ENCODE results near the gene AAMDC.
A peak's percentile ranks its signal among the peaks of the same experiment; 100 is the strongest.
"Not testable (repeated sequence)": the region's sequence is repeated elsewhere in the genome, so short reads cannot be mapped to it uniquely, and the experiment has no call there.

AAMDC gene

GRCh38 chr11:77821349-77821851, 456 bp downstream of the AAMDC start:
- no CpG with 5 or more reads among the region's 16 CpGs for WGBS (ENCODE audit: extremely low coverage, insufficient coverage, low lambda C conversion rate)
- no peak overlapping the region for H2AK5ac ChIP-seq (ENCODE audit: low read length)
- DNase-seq = no peak

GRCh38 chr11:77822126-77822525, 1.2 kb downstream of the AAMDC start:
- not testable (repeated sequence) for H2BK5ac ChIP-seq (ENCODE audit: low read length); H3K9ac ChIP-seq (ENCODE audit: low read length); H3K4me1 ChIP-seq (ENCODE audit: control insufficient read depth, low read depth, low read length); H2BK120ac ChIP-seq (ENCODE audit: low read depth, low read length); H3K23ac ChIP-seq (ENCODE audit: low read length); H3K4me2 ChIP-seq (ENCODE audit: low read length); H4K5ac ChIP-seq (ENCODE audit: low read length); H3K36me3 ChIP-seq (ENCODE audit: control insufficient read depth, insufficient read depth, low read length); H2AK5ac ChIP-seq (ENCODE audit: low read length); H4K8ac ChIP-seq (ENCODE audit: low read depth, low read length); H3K4ac ChIP-seq (ENCODE audit: low read depth, low read length); H2BK15ac ChIP-seq (replicated peaks; ENCODE audit: low read depth); H3K79me1 ChIP-seq (ENCODE audit: low read length); H3K27ac ChIP-seq (ENCODE audit: low read depth, low read length); H3K27me3 ChIP-seq (ENCODE audit: insufficient read depth, low read length, poor library complexity); H3K4me3 ChIP-seq (ENCODE audit: low read length); DNase-seq; H3K56ac ChIP-seq (ENCODE audit: low read length); H3K18ac ChIP-seq (ENCODE audit: low read length)
- peaks cover 21% of the 10 kb centered on the region for H3K79me2 ChIP-seq (ENCODE audit: control insufficient read depth, insufficient read depth, low read length)
- no CpG with 5 or more reads among the region's 13 CpGs for WGBS (ENCODE audit: extremely low coverage, insufficient coverage, low lambda C conversion rate)

More at GRCh38 chr11:77821349-77821851, 456 bp downstream of the AAMDC start:
- Histone ChIP-seq H3K36me3 (ENCODE audit: control insufficient read depth, insufficient read depth, low read length) (no peaks in the 10 kb centered on the region), H3K4me2 (ENCODE audit: low read length) (peak overlapping the region; percentile 53), H2BK120ac (ENCODE audit: low read depth, low read length) (no peak overlapping the region), H3K79me1 (ENCODE audit: low read length) (peaks cover 1% of the 10 kb centered on the region), H3K18ac (ENCODE audit: low read length) (no peak overlapping the region), H2BK5ac (ENCODE audit: low read length) (no peak overlapping the region), H4K5ac (ENCODE audit: low read length) (no peak overlapping the region), H3K4ac (ENCODE audit: low read depth, low read length) (no peak overlapping the region), H3K56ac (ENCODE audit: low read length) (peak overlapping the region; percentile 90), H3K23ac (ENCODE audit: low read length) (no peak overlapping the region), H3K27ac (ENCODE audit: low read depth, low read length) (no peak overlapping the region), H3K4me3 (ENCODE audit: low read length) (peak overlapping the region; percentile 66), H3K27me3 (ENCODE audit: insufficient read depth, low read length, poor library complexity) (no peaks in the 10 kb centered on the region), H3K9ac (ENCODE audit: low read length) (peak overlapping the region; percentile 89), H4K8ac (ENCODE audit: low read depth, low read length) (no peak overlapping the region), H2BK15ac (replicated peaks; ENCODE audit: low read depth) (no peak overlapping the region), H3K4me1 (ENCODE audit: control insufficient read depth, low read depth, low read length) (no peaks in the 10 kb centered on the region), H3K79me2 (ENCODE audit: control insufficient read depth, insufficient read depth, low read length) (peaks cover 28% of the 10 kb centered on the region)

- Histone ChIP-seq H3K36me3 (ENCODE audit: control insufficient read depth, insufficient read depth, low read length) (no peaks in the 10 kb centered on the region), H2BK15ac (replicated peaks; ENCODE audit: low read depth) (no peak overlapping the region), H3K4ac (ENCODE audit: low read depth, low read length) (no peak overlapping the region), H3K4me3 (ENCODE audit: low read length) (no peak overlapping the region), H4K8ac (ENCODE audit: low read depth, low read length) (no peak overlapping the region), H3K27me3 (ENCODE audit: insufficient read depth, low read length, poor library complexity) (no peaks in the 10 kb centered on the region), H3K27ac (ENCODE audit: low read depth, low read length) (no peak overlapping the region), H2BK5ac (ENCODE audit: low read length) (no peak overlapping the region), H3K4me2 (ENCODE audit: low read length) (no peak overlapping the region), H4K5ac (ENCODE audit: low read length) (no peak overlapping the region), H3K4me1 (ENCODE audit: control insufficient read depth, low read depth, low read length) (no peaks in the 10 kb centered on the region), H3K79me1 (ENCODE audit: low read length) (no peaks in the 10 kb centered on the region), H3K56ac (ENCODE audit: low read length) (no peak overlapping the region), H3K18ac (ENCODE audit: low read length) (no peak overlapping the region), H3K23ac (ENCODE audit: low read length) (no peak overlapping the region), H3K79me2 (ENCODE audit: control insufficient read depth, insufficient read depth, low read length) (peaks cover 7% of the 10 kb centered on the region), H3K9ac (ENCODE audit: low read length) (no peak overlapping the region), H2BK120ac (ENCODE audit: low read depth, low read length) (no peak overlapping the region), H2AK5ac (ENCODE audit: low read length) (no peak overlapping the region)
- no peak for DNase-seq
- no CpG with 5 or more reads among the region's 1 CpG for WGBS (ENCODE audit: extremely low coverage, insufficient coverage, low lambda C conversion rate)
These were observed 2.8 kb downstream of the AAMDC start for GRCh38 chr11:77823775-77824174.

- Histone ChIP-seq H3K36me3 (ENCODE audit: control insufficient read depth, insufficient read depth, low read length) (no peaks in the 10 kb centered on the region), H2AK5ac (ENCODE audit: low read length) (no peak overlapping the region), H3K4me1 (ENCODE audit: control insufficient read depth, low read depth, low read length) (no peaks in the 10 kb centered on the region), H3K27me3 (ENCODE audit: insufficient read depth, low read length, poor library complexity) (no peaks in the 10 kb centered on the region), H2BK15ac (replicated peaks; ENCODE audit: low read depth) (no peak overlapping the region), H3K4me2 (ENCODE audit: low read length) (no peak overlapping the region), H3K79me2 (ENCODE audit: control insufficient read depth, insufficient read depth, low read length) (no peaks in the 10 kb centered on the region), H3K4me3 (ENCODE audit: low read length) (no peak overlapping the region), H3K79me1 (ENCODE audit: low read length) (no peaks in the 10 kb centered on the region), H3K27ac (ENCODE audit: low read depth, low read length) (no peak overlapping the region), H3K9ac (ENCODE audit: low read length) (no peak overlapping the region), H3K4ac (ENCODE audit: low read depth, low read length) (no peak overlapping the region), H3K56ac (ENCODE audit: low read length) (no peak overlapping the region), H2BK120ac (ENCODE audit: low read depth, low read length) (no peak overlapping the region), H3K23ac (ENCODE audit: low read length) (no peak overlapping the region), H4K8ac (ENCODE audit: low read depth, low read length) (no peak overlapping the region), H4K5ac (ENCODE audit: low read length) (no peak overlapping the region), H3K18ac (ENCODE audit: low read length) (no peak overlapping the region), H2BK5ac (ENCODE audit: low read length) (no peak overlapping the region)
- no peak for DNase-seq
- no CpG with 5 or more reads among the region's 2 CpGs for WGBS (ENCODE audit: extremely low coverage, insufficient coverage, low lambda C conversion rate)
These were observed 8.0 kb downstream of the AAMDC start for GRCh38 chr11:77828926-77829325.

GRCh38 chr11:77833302-77833701, 12.4 kb downstream of the AAMDC start:
- H2BK15ac ChIP-seq (replicated peaks; ENCODE audit: low read depth) = no peak overlapping the region
- no peak overlapping the region for H4K5ac ChIP-seq (ENCODE audit: low read length)
- H4K8ac ChIP-seq (ENCODE audit: low read depth, low read length) = no peak overlapping the region
- WGBS (ENCODE audit: extremely low coverage, insufficient coverage, low lambda C conversion rate) = no CpG with 5 or more reads among the region's 4 CpGs
- H3K4me2 ChIP-seq (ENCODE audit: low read length) = no peak overlapping the region
- no peak overlapping the region for H2BK5ac ChIP-seq (ENCODE audit: low read length)
- H3K36me3 ChIP-seq (ENCODE audit: control insufficient read depth, insufficient read depth, low read length) = no peaks in the 10 kb centered on the region
- no peak overlapping the region for H3K4me3 ChIP-seq (ENCODE audit: low read length)
- H3K18ac ChIP-seq (ENCODE audit: low read length) = no peak overlapping the region
- H3K27ac ChIP-seq (ENCODE audit: low read depth, low read length) = no peak overlapping the region
- no peak overlapping the region for H3K9ac ChIP-seq (ENCODE audit: low read length)
- H3K56ac ChIP-seq (ENCODE audit: low read length) = no peak overlapping the region
- H3K27me3 ChIP-seq (ENCODE audit: insufficient read depth, low read length, poor library complexity) = no peaks in the 10 kb centered on the region
- no peak overlapping the region for H3K23ac ChIP-seq (ENCODE audit: low read length)
- no peak overlapping the region for H2BK120ac ChIP-seq (ENCODE audit: low read depth, low read length)
- no peak overlapping the region for H3K4ac ChIP-seq (ENCODE audit: low read depth, low read length)
- no peak overlapping the region for H2AK5ac ChIP-seq (ENCODE audit: low read length)
- DNase-seq = no peak
- H3K79me1 ChIP-seq (ENCODE audit: low read length) = no peaks in the 10 kb centered on the region
- H3K4me1 ChIP-seq (ENCODE audit: control insufficient read depth, low read depth, low read length) = no peaks in the 10 kb centered on the region
- H3K79me2 ChIP-seq (ENCODE audit: control insufficient read depth, insufficient read depth, low read length) = no peaks in the 10 kb centered on the region

GRCh38 chr11:77842441-77843121, 21.6 kb downstream of the AAMDC start:
- no peak overlapping the region for H3K4me2 ChIP-seq (ENCODE audit: low read length)
- no peak overlapping the region for H4K5ac ChIP-seq (ENCODE audit: low read length)
- H3K4ac ChIP-seq (ENCODE audit: low read depth, low read length) = no peak overlapping the region
- H4K8ac ChIP-seq (ENCODE audit: low read depth, low read length) = no peak overlapping the region
- WGBS (ENCODE audit: extremely low coverage, insufficient coverage, low lambda C conversion rate) = no CpG with 5 or more reads among the region's 1 CpG
- no peak overlapping the region for H2BK15ac ChIP-seq (replicated peaks; ENCODE audit: low read depth)
- H3K79me1 ChIP-seq (ENCODE audit: low read length) = no peaks in the 10 kb centered on the region
- no peak overlapping the region for H2BK120ac ChIP-seq (ENCODE audit: low read depth, low read length)
- H3K27ac ChIP-seq (ENCODE audit: low read depth, low read length) = no peak overlapping the region
- H3K36me3 ChIP-seq (ENCODE audit: control insufficient read depth, insufficient read depth, low read length) = no peaks in the 10 kb centered on the region
- H3K27me3 ChIP-seq (ENCODE audit: insufficient read depth, low read length, poor library complexity) = no peaks in the 10 kb centered on the region
- no peak overlapping the region for H3K18ac ChIP-seq (ENCODE audit: low read length)
- no peaks in the 10 kb centered on the region for H3K4me1 ChIP-seq (ENCODE audit: control insufficient read depth, low read depth, low read length)
- H3K4me3 ChIP-seq (ENCODE audit: low read length) = no peak overlapping the region
- H3K9ac ChIP-seq (ENCODE audit: low read length) = no peak overlapping the region
- H2BK5ac ChIP-seq (ENCODE audit: low read length) = no peak overlapping the region
- no peaks in the 10 kb centered on the region for H3K79me2 ChIP-seq (ENCODE audit: control insufficient read depth, insufficient read depth, low read length)
- DNase-seq = no peak
- no peak overlapping the region for H3K56ac ChIP-seq (ENCODE audit: low read length)
- H3K23ac ChIP-seq (ENCODE audit: low read length) = no peak overlapping the region
- no peak overlapping the region for H2AK5ac ChIP-seq (ENCODE audit: low read length)
